HCT116 (cell line): ENCODE data around the gene ADAD2. TPM values are rescaled to one million over a fixed set of nuclear protein-coding genes. Genes with fewer than 3 reads are reported as not detected.

ENCODE experiments used
- ATAC-seq: fragments of 200-7000 bp; cut with Tn5 transposase; 2 replicates; pipeline ENCODE4 v1.9.1; 2020; ENCODE audit warnings: mild to moderate bottlenecking, moderate library complexity
- BruUV-seq: library from RNA; stranded (reverse); fragments of 400-500 nt; replicated peaks from 2 replicates; lab custom pipeline; 2021; lab: Mats Ljungman, UMichigan
- CTCF ChIA-PET: fragments of 300-600 bp; sonication (Branson Sonifier 250); formaldehyde crosslinking; loops from one replicate; lab custom pipeline; 2021; ENCODE audit warnings: antibody characterized with exemption; lab: Charles Lee
- POLR2A ChIA-PET: fragments of 300-600, 350-600 bp; sonication (Branson Sonifier 250); formaldehyde crosslinking; loops from one replicate; lab custom pipeline; 2021; ENCODE audit warnings: antibody characterized with exemption; lab: Charles Lee
- RAD21 ChIA-PET, 2 experiments: fragments of 300-600 bp; sonication (Branson Sonifier 250); formaldehyde crosslinking; loops; one replicate each; lab custom pipeline; 2023; ENCODE audit warnings: low total read pairs in 2 of 2; ENCODE audit not compliant: uncharacterized antibody in 2 of 2, unreplicated experiment in 2 of 2, low non-redundant PET in 1 of 2; lab: Charles Lee
- DNase-seq: peaks from one replicate; pipeline ENCODE4 v3.0.0-alpha.2; 2010; ENCODE audit warnings: low read depth, low spot score
- H2AFZ ChIP-seq: fragments of 200-600 bp; shearing (Covaris generic), sonication (generic); 2 replicates; pipeline ENCODE4 v1.6.1; 2017; ENCODE audit warnings: low read depth, mixed run types, mixed read lengths, antibody characterized with exemption, low read length; ENCODE audit not compliant: poor library complexity, severe bottlenecking
- H3K27ac ChIP-seq: 2 replicates; pipeline ENCODE4 v1.5.1; 2012; ENCODE audit warnings: low read depth, low read length
- H3K27me3 ChIP-seq: fragments of 200-600 bp; sonication (generic); 2 replicates; pipeline ENCODE4 v1.6.1; 2016; ENCODE audit warnings: mixed run types, low read length, mixed read lengths; ENCODE audit not compliant: insufficient read depth
- H3K36me3 ChIP-seq, 2 experiments: fragments of 200-500 bp in 1 of 2; fragments of 200-600 bp in 1 of 2; sonication (Bioruptor generic) in 1 of 2; sonication (generic) in 1 of 2; 2 replicates each; pipeline versions ENCODE4 v1.5.1 to v1.6.1; 2014 to 2016; ENCODE audit warnings: low read length in 2 of 2, inconsistent platforms in 1 of 2, mixed read lengths in 1 of 2, mixed run types in 1 of 2; ENCODE audit not compliant: insufficient read depth in 2 of 2, control insufficient read depth in 1 of 2
- H3K4me1 ChIP-seq, 2 experiments: fragments of 200-600 bp in 1 of 2; sonication (generic) in 1 of 2; 2 replicates each; pipeline versions ENCODE4 v1.5.1 to v1.6.1; 2012 to 2017; ENCODE audit warnings: low read length in 2 of 2, inconsistent platforms in 1 of 2, mild to moderate bottlenecking in 1 of 2, mixed read lengths in 1 of 2, mixed run types in 1 of 2, moderate library complexity in 1 of 2; ENCODE audit not compliant: insufficient read depth in 2 of 2, control insufficient read depth in 1 of 2
- H3K4me2 ChIP-seq: fragments of 200-600 bp; sonication (generic); 2 replicates; pipeline ENCODE4 v1.6.1; 2017; ENCODE audit warnings: mixed run types, low read length, mixed read lengths
- H3K4me3 ChIP-seq, 2 experiments: fragments of 200-600 bp in 1 of 2; sonication (generic) in 1 of 2; replicated peaks in 1 of 2; 2 replicates each; pipeline ENCODE4 v1.5.1; 2011 to 2016; ENCODE audit warnings: low read length in 2 of 2, control low read depth in 1 of 2, low read depth in 1 of 2, mild to moderate bottlenecking in 1 of 2, mixed read lengths in 1 of 2, mixed run types in 1 of 2
- H3K79me2 ChIP-seq: fragments of 200-600 bp; sonication (generic); 2 replicates; pipeline ENCODE4 v1.6.1; 2017; ENCODE audit warnings: mild to moderate bottlenecking, mixed run types, low read length, moderate library complexity, mixed read lengths; ENCODE audit not compliant: insufficient read depth
- H3K9ac ChIP-seq: fragments of 200-600 bp; sonication (generic); 2 replicates; pipeline ENCODE4 v1.6.1; 2016; ENCODE audit warnings: low read length, mixed read lengths
- H3K9me2 ChIP-seq: fragments of 200-600 bp; sonication (generic), shearing (Covaris generic); 2 replicates; pipeline ENCODE4 v1.6.1; 2017; ENCODE audit warnings: mixed run types, mild to moderate bottlenecking, moderate library complexity; ENCODE audit not compliant: insufficient read depth
- H3K9me3 ChIP-seq, 2 experiments: fragments of 200-500 bp in 1 of 2; fragments of 200-600 bp in 1 of 2; sonication (Bioruptor generic) in 1 of 2; sonication (generic) in 1 of 2; 2 replicates each; pipeline ENCODE4 v1.6.1; 2014 to 2017; ENCODE audit warnings: low read length in 2 of 2, mixed read lengths in 2 of 2, inconsistent platforms in 1 of 2, low read depth in 1 of 2, mild to moderate bottlenecking in 1 of 2, mixed run types in 1 of 2, moderate library complexity in 1 of 2; ENCODE audit not compliant: control insufficient read depth in 1 of 2, insufficient read depth in 1 of 2
- H4K20me1 ChIP-seq: fragments of 200-600 bp; sonication (generic), shearing (Covaris generic); 2 replicates; pipeline ENCODE4 v1.6.1; 2017; ENCODE audit warnings: mixed run types, mild to moderate bottlenecking, moderate library complexity; ENCODE audit not compliant: insufficient read depth
- ATF3 ChIP-seq: IDR thresholded peaks from 2 replicates; pipeline ENCODE4 v1.6.1; 2012
- CEBPB ChIP-seq: IDR thresholded peaks from 2 replicates; pipeline ENCODE4 v1.6.1; 2012; ENCODE audit warnings: low read depth
- EGR1 ChIP-seq: IDR thresholded peaks from 2 replicates; pipeline ENCODE4 v1.6.1; 2012; ENCODE audit warnings: low read depth
- FOSL1 ChIP-seq: IDR thresholded peaks from 2 replicates; pipeline ENCODE4 v1.6.1; 2012; ENCODE audit warnings: low read depth
- POLR2A ChIP-seq: IDR thresholded peaks from 2 replicates; pipeline ENCODE4 v1.7.0; 2011; ENCODE audit warnings: borderline replicate concordance; ENCODE audit not compliant: insufficient read depth, insufficient read length; ENCODE audit errors: extremely low read depth
- REST ChIP-seq: IDR thresholded peaks from 2 replicates; pipeline ENCODE4 v1.6.1; 2012; ENCODE audit warnings: low read depth
- SP1 ChIP-seq: IDR thresholded peaks from 2 replicates; pipeline ENCODE4 v1.6.1; 2012; ENCODE audit warnings: low read depth
- SRF ChIP-seq: IDR thresholded peaks from 2 replicates; pipeline ENCODE4 v1.6.1; 2012; ENCODE audit warnings: low read depth
- TCF7L2 ChIP-seq: IDR thresholded peaks from 2 replicates; pipeline ENCODE4 v1.7.0; 2011; ENCODE audit warnings: borderline replicate concordance, inconsistent platforms; ENCODE audit not compliant: insufficient read depth, insufficient read length; ENCODE audit errors: extremely low read depth
- intact Hi-C: fragments of 100-400 bp; cut with micrococcal nuclease; formaldehyde crosslinking; loops from 2 replicates; pipeline ENCODE4 v1.10.0; 2022
- total RNA-seq: library from RNA; stranded (reverse); gene quantifications from one replicate; pipeline ENCODE4 v1.2.1, GENCODE V29; 2021; ENCODE audit not compliant: unreplicated experiment

The ADAD2 gene
- total RNA-seq, 1 experiment from 2014 or later: not detected

- BruUV-seq: no TSS peak
- no peaks in the 10 kb centered on the region for H3K9me2 ChIP-seq
- H3K9ac ChIP-seq: no peak overlapping the region
- H3K4me3 ChIP-seq: no peak overlapping the region
- H4K20me1 ChIP-seq: no peaks in the 10 kb centered on the region
- intact Hi-C loops: loop anchor here (10.0 kb wide), 1 partner anchor 304 kb away; no protein-coding TSS in a partner anchor
- H3K4me1 ChIP-seq: peaks cover 4 to 23% of the 10 kb centered on the region in 2 experiments; a peak in 3 of 4 replicates
- H3K9me3 ChIP-seq: no peaks in the 10 kb centered on the region
- no peak overlapping the region for H3K27ac ChIP-seq
- RAD21 ChIA-PET: no interaction called here
- CTCF ChIA-PET: no interaction called here
- no peak for ATAC-seq
- no peaks in the 10 kb centered on the region for H3K27me3 ChIP-seq
- TF ChIP-seq SP1 (no peak), POLR2A (no peak), REST (no peak), SRF (no peak), CEBPB (no peak), TCF7L2 (no peak), ATF3 (no peak), FOSL1 (no peak), EGR1 (no peak)
- TF ChIP-seq, all 23 proteins: peak for 0
- Histone ChIP-seq H3K4me2 (no peak overlapping the region), H3K79me2 (peaks cover 34% of the 10 kb centered on the region), H2AFZ (no peak overlapping the region), H3K36me3 (peaks cover 33 to 54% of the 10 kb centered on the region in 2 experiments; a peak in 3 of 4 replicates)
- POLR2A ChIA-PET: no interaction called here
- DNase-seq: no peak
These were observed 10.3 kb upstream of the ADAD2 start for GRCh38 chr16:84180519-84181140.
